ENCODE data around the gene BIK.

Gene BIK

DNA sequence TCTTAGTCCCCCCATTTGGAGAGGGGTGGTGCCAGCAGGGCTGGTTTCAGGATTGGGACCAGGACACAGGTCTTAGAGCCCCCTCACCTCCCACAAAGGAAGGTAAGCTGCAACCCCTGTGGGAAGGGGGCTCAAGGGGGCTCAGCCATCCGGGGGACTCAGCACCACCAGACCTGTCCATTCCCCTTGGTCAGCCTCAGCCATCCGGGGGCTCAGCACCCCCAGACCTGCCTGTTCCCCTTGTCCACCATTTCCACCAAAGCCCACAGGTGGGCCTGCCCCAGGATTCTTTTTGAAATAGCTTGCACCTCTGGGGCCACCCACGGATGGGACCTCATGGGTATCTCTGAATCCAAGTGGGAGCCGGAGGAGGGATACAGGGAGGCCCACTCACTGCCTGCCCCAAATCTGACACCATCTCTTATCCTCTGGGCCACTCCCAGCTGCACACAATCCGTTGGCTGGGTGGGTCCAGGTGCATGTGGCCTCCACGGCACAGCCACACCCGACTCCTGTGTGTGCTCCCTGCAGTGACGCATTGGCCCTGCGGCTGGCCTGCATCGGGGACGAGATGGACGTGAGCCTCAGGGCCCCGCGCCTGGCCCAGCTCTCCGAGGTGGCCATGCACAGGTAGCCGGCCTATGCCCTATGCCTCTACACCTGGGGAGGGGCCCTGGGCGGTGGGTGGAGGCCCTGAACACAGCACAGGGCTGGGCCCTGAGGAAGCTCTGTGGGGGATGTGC is 16.8 kb downstream of the BIK start:
- no peak for DNase-seq (ENCODE audit: low read depth)
- H3K4me3 ChIP-seq (replicated peaks; ENCODE audit: low read depth, low read length): no peak overlapping the region
- TF ChIP-seq, protein P1, sequence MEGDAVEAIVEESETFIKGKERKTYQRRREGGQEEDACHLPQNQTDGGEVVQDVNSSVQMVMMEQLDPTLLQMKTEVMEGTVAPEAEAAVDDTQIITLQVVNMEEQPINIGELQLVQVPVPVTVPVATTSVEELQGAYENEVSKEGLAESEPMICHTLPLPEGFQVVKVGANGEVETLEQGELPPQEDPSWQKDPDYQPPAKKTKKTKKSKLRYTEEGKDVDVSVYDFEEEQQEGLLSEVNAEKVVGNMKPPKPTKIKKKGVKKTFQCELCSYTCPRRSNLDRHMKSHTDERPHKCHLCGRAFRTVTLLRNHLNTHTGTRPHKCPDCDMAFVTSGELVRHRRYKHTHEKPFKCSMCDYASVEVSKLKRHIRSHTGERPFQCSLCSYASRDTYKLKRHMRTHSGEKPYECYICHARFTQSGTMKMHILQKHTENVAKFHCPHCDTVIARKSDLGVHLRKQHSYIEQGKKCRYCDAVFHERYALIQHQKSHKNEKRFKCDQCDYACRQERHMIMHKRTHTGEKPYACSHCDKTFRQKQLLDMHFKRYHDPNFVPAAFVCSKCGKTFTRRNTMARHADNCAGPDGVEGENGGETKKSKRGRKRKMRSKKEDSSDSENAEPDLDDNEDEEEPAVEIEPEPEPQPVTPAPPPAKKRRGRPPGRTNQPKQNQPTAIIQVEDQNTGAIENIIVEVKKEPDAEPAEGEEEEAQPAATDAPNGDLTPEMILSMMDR (IDR thresholded peaks at IDR 0.05; ENCODE audit: low read length, missing control alignments): no peak

DNA sequence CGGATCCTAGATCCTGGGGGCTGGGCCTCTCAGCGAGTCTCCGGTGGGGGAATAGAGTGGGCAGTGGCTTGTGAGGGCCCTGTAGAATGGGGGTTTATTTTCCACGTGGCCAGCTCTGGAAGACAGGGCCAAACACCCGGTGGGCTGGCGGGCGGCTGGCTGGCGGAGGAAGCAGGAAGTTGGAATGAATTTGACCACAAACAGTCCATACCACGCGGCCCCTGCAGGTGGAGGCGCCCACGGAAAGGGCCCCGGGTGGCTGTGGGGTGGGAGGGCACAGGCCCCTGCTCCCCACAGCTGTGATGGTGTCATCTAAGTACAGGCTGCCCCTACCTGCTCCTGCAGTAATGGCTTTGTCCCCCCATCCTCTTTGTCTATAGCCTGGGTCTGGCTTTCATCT is 17.6 kb downstream of the BIK start:
- no peak for DNase-seq (ENCODE audit: low read depth)
- TF ChIP-seq, protein P1 (IDR thresholded peaks at IDR 0.05; ENCODE audit: low read length, missing control alignments): no peak

DNA sequence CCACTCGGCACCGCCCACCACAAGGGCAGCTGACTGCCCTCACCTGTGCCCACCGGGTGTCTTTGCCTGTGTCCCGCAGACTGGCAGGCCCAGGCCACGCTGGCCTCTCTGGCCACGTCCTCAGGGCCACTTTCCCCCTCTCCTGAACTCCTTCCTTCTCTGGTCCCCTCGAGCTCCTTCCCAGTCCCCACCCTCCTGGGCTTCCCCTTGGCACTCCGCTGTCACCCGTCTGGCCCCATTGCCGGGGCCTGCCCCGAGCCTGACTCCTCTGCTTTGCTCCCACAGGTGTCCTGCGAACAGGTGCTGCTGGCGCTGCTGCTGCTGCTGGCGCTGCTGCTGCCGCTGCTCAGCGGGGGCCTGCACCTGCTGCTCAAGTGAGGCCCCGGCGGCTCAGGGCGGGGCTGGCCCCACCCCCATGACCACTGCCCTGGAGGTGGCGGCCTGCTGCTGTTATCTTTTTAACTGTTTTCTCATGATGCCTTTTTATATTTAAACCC is 18.4 kb downstream of the BIK start:
- no peak overlapping the region for H3K4me3 ChIP-seq (replicated peaks; ENCODE audit: low read depth, low read length)
- DNase-seq (ENCODE audit: low read depth): no peak
- TF ChIP-seq, protein P1 (IDR thresholded peaks at IDR 0.05; ENCODE audit: low read length, missing control alignments): no peak

More for the DNA sequence above, 17.6 kb downstream of the BIK start:
- H3K4me3 ChIP-seq (replicated peaks; ENCODE audit: low read depth, low read length): no peak overlapping the region

DNA sequence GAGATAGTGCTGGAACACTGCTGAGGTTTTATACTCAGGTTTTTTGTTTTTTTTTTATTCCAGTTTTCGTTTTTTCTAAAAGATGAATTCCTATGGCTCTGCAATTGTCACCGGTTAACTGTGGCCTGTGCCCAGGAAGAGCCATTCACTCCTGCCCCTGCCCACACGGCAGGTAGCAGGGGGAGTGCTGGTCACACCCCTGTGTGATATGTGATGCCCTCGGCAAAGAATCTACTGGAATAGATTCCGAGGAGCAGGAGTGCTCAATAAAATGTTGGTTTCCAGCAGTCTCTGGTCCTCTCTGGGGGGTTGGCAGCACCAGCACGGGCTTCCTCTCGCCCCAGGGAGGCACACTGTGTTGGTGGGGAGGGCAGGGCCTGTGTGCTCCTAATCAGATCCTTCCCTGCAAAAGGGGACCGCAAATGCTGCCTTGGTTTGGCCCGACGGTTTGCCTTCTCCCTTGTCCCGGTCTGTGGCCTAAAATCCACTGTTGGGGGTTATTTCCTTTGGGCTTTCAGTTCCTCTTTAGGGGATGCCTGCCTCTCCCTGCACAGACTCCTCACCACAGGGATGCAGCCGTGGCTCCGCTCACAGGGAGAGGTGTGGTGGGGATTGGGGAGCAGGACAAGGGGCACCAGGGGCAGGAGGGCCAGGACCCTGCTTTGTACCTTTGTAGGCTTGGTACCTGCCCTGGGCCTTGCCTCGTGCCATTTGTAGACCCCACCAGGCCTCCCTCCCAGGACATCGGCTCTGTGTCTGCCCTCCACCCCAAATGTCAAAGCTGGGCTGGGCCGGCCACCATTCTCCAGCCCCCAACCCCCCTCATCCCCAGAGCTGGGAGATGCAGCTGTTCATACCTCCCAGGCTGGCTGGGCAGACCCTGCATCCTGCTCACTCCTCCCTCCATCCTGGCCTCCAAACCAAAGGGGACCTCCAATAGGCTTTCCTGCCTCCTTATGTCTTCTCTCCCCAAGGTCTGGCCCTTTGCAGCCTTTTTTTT is 19.2 kb downstream of the BIK start:
- TF ChIP-seq, protein P1 (IDR thresholded peaks at IDR 0.05; ENCODE audit: low read length, missing control alignments): no peak
- no peak for DNase-seq (ENCODE audit: low read depth)
- H3K4me3 ChIP-seq (replicated peaks; ENCODE audit: low read depth, low read length): no peak overlapping the region

DNA sequence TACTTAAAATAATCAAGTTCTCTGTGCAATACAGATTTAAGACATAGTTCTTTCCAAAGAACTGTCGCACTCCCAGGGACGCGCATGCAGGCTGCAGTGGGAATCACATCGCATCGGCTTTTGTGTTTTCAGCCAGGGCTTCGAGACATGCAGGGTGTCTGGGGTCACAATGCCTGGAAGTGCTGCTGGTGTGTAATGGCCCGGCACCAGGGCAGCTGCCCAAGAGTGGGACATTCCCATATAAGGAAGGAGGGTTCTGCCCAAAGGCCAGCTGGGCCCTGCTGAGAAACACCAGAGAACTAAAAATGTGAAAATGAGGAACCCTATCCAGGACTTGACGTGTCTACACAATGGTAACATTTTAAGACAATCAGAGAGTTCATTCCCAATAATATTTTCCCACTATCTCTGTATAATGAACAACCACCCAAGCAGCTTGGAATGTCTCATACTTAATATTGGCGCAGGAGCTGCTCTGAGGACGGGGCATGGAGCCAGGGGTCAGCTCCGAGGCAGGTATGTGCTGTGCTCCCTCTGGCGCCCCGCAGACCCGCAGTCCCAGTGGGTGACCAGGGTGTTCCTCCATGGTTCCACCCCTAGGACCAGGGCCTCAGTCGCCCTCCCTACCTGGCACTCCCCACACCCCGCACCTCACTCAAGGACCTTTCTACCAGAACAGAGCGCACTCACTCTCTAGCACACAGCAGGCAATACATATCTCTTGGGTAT is 21.4 kb downstream of the BIK start:
- no peak overlapping the region for H3K4me3 ChIP-seq (replicated peaks; ENCODE audit: low read depth, low read length)
- TF ChIP-seq, protein P1 (IDR thresholded peaks at IDR 0.05; ENCODE audit: low read length, missing control alignments): no peak
- no peak for DNase-seq (ENCODE audit: low read depth)

DNA sequence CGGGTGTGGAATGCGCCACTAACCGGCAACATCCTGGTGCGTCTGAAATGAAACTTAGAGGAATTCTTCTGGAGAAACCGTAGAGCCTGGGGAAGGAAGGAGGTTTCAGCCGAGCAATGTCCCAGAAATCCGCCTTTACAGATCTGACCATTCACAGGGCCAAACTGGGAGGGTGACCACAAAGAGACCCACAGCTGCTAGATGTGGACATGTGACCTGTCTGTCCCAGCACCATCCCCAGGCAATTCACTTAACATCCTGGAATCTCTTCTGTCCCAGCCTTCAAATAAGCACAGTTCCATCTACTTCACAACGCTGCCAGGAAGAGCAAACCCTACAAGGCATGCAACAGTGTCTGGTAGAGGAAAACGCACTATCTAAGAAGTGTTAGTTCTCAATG is 22.9 kb downstream of the BIK start:
- DNase-seq (ENCODE audit: low read depth): no peak
- no peak overlapping the region for H3K4me3 ChIP-seq (replicated peaks; ENCODE audit: low read depth, low read length)
- TF ChIP-seq, protein P1 (IDR thresholded peaks at IDR 0.05; ENCODE audit: low read length, missing control alignments): no peak
